ENCODE measurements around the gene LYRM1.

Gene LYRM1

GRCh38 chr16:20871941-20872815 is 28.4 kb upstream of the LYRM1 start:
- no peak for DNase-seq

- DNase-seq: no peak
These were observed 27.2 kb upstream of the LYRM1 start for GRCh38 chr16:20873331-20873730.

GRCh38 chr16:20874088-20874581 is 26.4 kb upstream of the LYRM1 start:
- no peak for DNase-seq

- DNase-seq: no peak
These were observed 25.3 kb upstream of the LYRM1 start for GRCh38 chr16:20875355-20875650.

GRCh38 chr16:20878682-20879147 is 21.9 kb upstream of the LYRM1 start:
- DNase-seq: no peak

- no peak for DNase-seq
These were observed 21.2 kb upstream of the LYRM1 start for GRCh38 chr16:20879175-20880040.

- DNase-seq: no peak
These were observed 19.6 kb upstream of the LYRM1 start for GRCh38 chr16:20880867-20881502.

GRCh38 chr16:20881503-20881878 is 19.1 kb upstream of the LYRM1 start:
- no peak for DNase-seq

- no peak for DNase-seq
These were observed 16.9 kb upstream of the LYRM1 start for GRCh38 chr16:20883554-20884239.

GRCh38 chr16:20884240-20884556 is 16.4 kb upstream of the LYRM1 start:
- DNase-seq: no peak

- DNase-seq: no peak
These were observed 14.3 kb upstream of the LYRM1 start for GRCh38 chr16:20886320-20886719.

GRCh38 chr16:20887207-20887606 is 13.4 kb upstream of the LYRM1 start:
- DNase-seq: no peak

GRCh38 chr16:20889625-20890275 is 10.8 kb upstream of the LYRM1 start:
- no peak for DNase-seq

- no peak for DNase-seq
These were observed 6.2 kb upstream of the LYRM1 start for GRCh38 chr16:20894388-20894787.

GRCh38 chr16:20897253-20897897 is 3.2 kb upstream of the LYRM1 start:
- no peak for DNase-seq

- DNase-seq: no peak
These were observed 2.6 kb upstream of the LYRM1 start for GRCh38 chr16:20897922-20898321.

- DNase-seq: no peak
These were observed 1.5 kb upstream of the LYRM1 start for GRCh38 chr16:20899071-20899470.

GRCh38 chr16:20899477-20900298 is 883 bp upstream of the LYRM1 start:
- no peak for DNase-seq

- no peak for DNase-seq
These were observed 481 bp downstream of the LYRM1 start for GRCh38 chr16:20901068-20901435.

GRCh38 chr16:20901436-20902112 is 1.0 kb downstream of the LYRM1 start:
- DNase-seq: no peak
